ENCODE measurements around the gene COX5B.

COX5B gene

GRCh38 chr2:97653473-97653872, 7.6 kb downstream of the COX5B start:
- no peak for TF ChIP-seq CTCF (IDR thresholded peaks at IDR 0.05; ENCODE audit: low read depth, low read length)
- no peaks in the 10 kb centered on the region for H3K27me3 ChIP-seq (ENCODE audit: insufficient read depth, low read depth, severe bottlenecking)
- DNase-seq = no peak
- peaks cover 33% of the 10 kb centered on the region for H3K36me3 ChIP-seq
- H3K4me3 ChIP-seq (ENCODE audit: low read depth, low read length) = no peak overlapping the region
- no peak overlapping the region for H3K27ac ChIP-seq
- H3K9me3 ChIP-seq (ENCODE audit: severe bottlenecking) = peaks cover 4% of the 10 kb centered on the region

- peaks cover 32% of the 10 kb centered on the region for H3K36me3 ChIP-seq
- no peak overlapping the region for H3K4me3 ChIP-seq (ENCODE audit: low read depth, low read length)
- H3K9me3 ChIP-seq (ENCODE audit: severe bottlenecking) = peaks cover 4% of the 10 kb centered on the region
- H3K27ac ChIP-seq = no peak overlapping the region
- H3K27me3 ChIP-seq (ENCODE audit: insufficient read depth, low read depth, severe bottlenecking) = no peaks in the 10 kb centered on the region
- no peak for DNase-seq
- TF ChIP-seq CTCF (IDR thresholded peaks at IDR 0.05; ENCODE audit: low read depth, low read length) = no peak
These were observed 8.0 kb downstream of the COX5B start for GRCh38 chr2:97653874-97654273.

GRCh38 chr2:97654309-97654708, 8.4 kb downstream of the COX5B start:
- H3K4me3 ChIP-seq (ENCODE audit: low read depth, low read length) = no peak overlapping the region
- H3K27me3 ChIP-seq (ENCODE audit: insufficient read depth, low read depth, severe bottlenecking) = no peaks in the 10 kb centered on the region
- H3K27ac ChIP-seq = no peak overlapping the region
- H3K36me3 ChIP-seq = peaks cover 31% of the 10 kb centered on the region
- TF ChIP-seq CTCF (IDR thresholded peaks at IDR 0.05; ENCODE audit: low read depth, low read length) = no peak
- H3K9me3 ChIP-seq (ENCODE audit: severe bottlenecking) = peaks cover 4% of the 10 kb centered on the region
- no peak for DNase-seq

- Histone ChIP-seq H3K27me3 (ENCODE audit: insufficient read depth, low read depth, severe bottlenecking) (no peaks in the 10 kb centered on the region), H3K4me3 (ENCODE audit: low read depth, low read length) (no peak overlapping the region), H3K9me3 (ENCODE audit: severe bottlenecking) (peaks cover 4% of the 10 kb centered on the region), H3K36me3 (peaks cover 29% of the 10 kb centered on the region), H3K27ac (no peak overlapping the region)
- TF ChIP-seq CTCF (IDR thresholded peaks at IDR 0.05; ENCODE audit: low read depth, low read length) = no peak
- no peak for DNase-seq
These were observed 8.9 kb downstream of the COX5B start for GRCh38 chr2:97654791-97655190.

GRCh38 chr2:97656129-97656755, 10.4 kb downstream of the COX5B start:
- no peak for DNase-seq
- Histone ChIP-seq H3K36me3 (peaks cover 31% of the 10 kb centered on the region), H3K27me3 (ENCODE audit: insufficient read depth, low read depth, severe bottlenecking) (no peaks in the 10 kb centered on the region), H3K27ac (no peak overlapping the region), H3K4me3 (ENCODE audit: low read depth, low read length) (no peak overlapping the region), H3K9me3 (ENCODE audit: severe bottlenecking) (peaks cover 4% of the 10 kb centered on the region)
- TF ChIP-seq CTCF (IDR thresholded peaks at IDR 0.05; ENCODE audit: low read depth, low read length) = no peak
